ENCODE measurements around the gene MTG1.
A peak's percentile ranks its signal among the peaks of the same experiment; 100 is the strongest.
"Not testable (repeated sequence)": the region's sequence is repeated elsewhere in the genome, so short reads cannot be mapped to it uniquely, and the experiment has no call there.

Gene MTG1

GRCh38 chr10:133422807-133423771 is 29.1 kb downstream of the MTG1 start:
- no peak overlapping the region for H3K27ac ChIP-seq
- TF ChIP-seq CTCF (conservative IDR thresholded peaks at IDR 0.05): no peak
- TF ChIP-seq ZFX (IDR thresholded peaks at IDR 0.05): no peak

GRCh38 chr10:133424102-133424501 is 30.1 kb downstream of the MTG1 start:
- H3K27ac ChIP-seq: not testable (repeated sequence)

GRCh38 chr10:133424601-133425000 is 30.6 kb downstream of the MTG1 start, which contains the start of gene SPRN:
Gene SPRN (minus strand): TSS chr10:133424625. CDS start chr10:133423681, 944 bp downstream.
- H3K27ac ChIP-seq: not testable (repeated sequence)

GRCh38 chr10:133429571-133429970 is 35.6 kb downstream of the MTG1 start:
- not testable (repeated sequence) for H3K27ac ChIP-seq

- not testable (repeated sequence) for H3K27ac ChIP-seq
These were observed 38.1 kb downstream of the MTG1 start for GRCh38 chr10:133431888-133432613.

GRCh38 chr10:133432789-133433188 is 38.8 kb downstream of the MTG1 start:
- H3K27ac ChIP-seq: not testable (repeated sequence)

- H3K27ac ChIP-seq: no peak overlapping the region
- peak; percentile 59 for TF ChIP-seq CTCF (conservative IDR thresholded peaks at IDR 0.05)
- no peak for TF ChIP-seq ZFX (IDR thresholded peaks at IDR 0.05)
These were observed 44.8 kb downstream of the MTG1 start for GRCh38 chr10:133438711-133439273.

GRCh38 chr10:133439517-133440461 is 45.8 kb downstream of the MTG1 start:
- TF ChIP-seq CTCF (conservative IDR thresholded peaks at IDR 0.05) (no peak), ZFX (IDR thresholded peaks at IDR 0.05) (no peak)
- H3K27ac ChIP-seq: no peak overlapping the region

GRCh38 chr10:133440633-133441285 is 46.8 kb downstream of the MTG1 start:
- TF ChIP-seq ZFX (IDR thresholded peaks at IDR 0.05): no peak
- TF ChIP-seq CTCF (conservative IDR thresholded peaks at IDR 0.05): no peak
- no peak overlapping the region for H3K27ac ChIP-seq

GRCh38 chr10:133441356-133441755 is 47.4 kb downstream of the MTG1 start:
- H3K27ac ChIP-seq: not testable (repeated sequence)
